CD14-positive monocyte (primary cell): ENCODE measurements around the gene PCDHB9. TPM values are rescaled to one million over a fixed set of nuclear protein-coding genes. Genes with fewer than 3 reads are reported as not detected.
"Not testable (repeated sequence)": the region's sequence is repeated elsewhere in the genome, so short reads cannot be mapped to it uniquely, and the experiment has no call there.

Source experiments
- DNase-seq, 3 donors: peaks; one replicate each; pipeline ENCODE4 v3.0.0-alpha.2; 2011 to 2022
- H2AFZ ChIP-seq: 2 replicates; pipeline ENCODE4 v1.6.0; 2012; ENCODE audit warnings: mild to moderate bottlenecking, low read depth, low read length, inconsistent platforms; ENCODE audit not compliant: insufficient read depth, poor library complexity, severe bottlenecking
- H3K27ac ChIP-seq, 2 donors: 1 replicate in 1 of 2; 2 replicates in 1 of 2; pipeline ENCODE4 v1.5.1; 2012 to 2013; ENCODE audit warnings: low read length in 2 of 2, control low read depth in 1 of 2, inconsistent platforms in 1 of 2, low read depth in 1 of 2, mild to moderate bottlenecking in 1 of 2
- H3K27me3 ChIP-seq, 2 donors: one replicate each; pipeline versions ENCODE4 v1.6.0 to v1.6.1; 2011 to 2013; ENCODE audit warnings: low read length in 2 of 2; ENCODE audit not compliant: control insufficient read depth in 2 of 2, insufficient read depth in 2 of 2
- H3K36me3 ChIP-seq, 2 donors: replicated peaks in 1 of 2; 1 replicate in 1 of 2; 2 replicates in 1 of 2; pipeline versions ENCODE4 v1.5.1 to v1.6.1; 2012 to 2013; ENCODE audit warnings: low read length in 2 of 2, control low read depth in 1 of 2, inconsistent platforms in 1 of 2, mild to moderate bottlenecking in 1 of 2; ENCODE audit not compliant: insufficient read depth in 2 of 2, control insufficient read depth in 1 of 2
- H3K4me1 ChIP-seq, 2 donors: 1 replicate in 1 of 2; 2 replicates in 1 of 2; pipeline versions ENCODE4 v1.5.1 to v1.6.1; 2012 to 2013; ENCODE audit warnings: low read length in 2 of 2, control low read depth in 1 of 2, inconsistent platforms in 1 of 2, mild to moderate bottlenecking in 1 of 2, moderate library complexity in 1 of 2; ENCODE audit not compliant: insufficient read depth in 2 of 2, control insufficient read depth in 1 of 2
- H3K4me2 ChIP-seq: replicated peaks from 2 replicates; pipeline ENCODE3; 2012; ENCODE audit warnings: low read length, moderate library complexity, mild to moderate bottlenecking; ENCODE audit not compliant: poor library complexity, severe bottlenecking; ENCODE audit errors: extremely low read depth
- H3K4me3 ChIP-seq, 3 experiments: fragments of 200-600 bp in 1 of 3; sonication (generic) in 1 of 3; replicated peaks in 1 of 3; 1 replicate in 2 of 3; 2 replicates in 1 of 3; pipeline ENCODE4 v1.5.1; 2011 to 2013; ENCODE audit warnings: low read length in 3 of 3, mild to moderate bottlenecking in 3 of 3, control low read depth in 2 of 3, low read depth in 2 of 3, inconsistent platforms in 1 of 3, moderate library complexity in 1 of 3
- H3K79me2 ChIP-seq: 2 replicates; pipeline ENCODE4 v1.6.0; 2012; ENCODE audit warnings: mild to moderate bottlenecking, control low read depth, inconsistent platforms, low read length, moderate library complexity; ENCODE audit not compliant: insufficient read depth
- H3K9ac ChIP-seq: 2 replicates; pipeline ENCODE4 v1.6.0; 2017; ENCODE audit warnings: low read length, mild to moderate bottlenecking; ENCODE audit not compliant: insufficient read depth, poor library complexity, severe bottlenecking
- H3K9me3 ChIP-seq, 2 donors: replicated peaks in 1 of 2; 1 replicate in 1 of 2; 2 replicates in 1 of 2; pipeline versions ENCODE4 v1.5.1 to v1.6.1; 2012 to 2013; ENCODE audit warnings: low read length in 2 of 2, control low read depth in 1 of 2; ENCODE audit not compliant: control insufficient read depth in 1 of 2, insufficient read depth in 1 of 2
- H4K20me1 ChIP-seq: 2 replicates; pipeline ENCODE4 v1.6.0; 2012; ENCODE audit warnings: mild to moderate bottlenecking, low read length, control low read depth, moderate library complexity; ENCODE audit not compliant: insufficient read depth
- H3K27ac Mint-ChIP-seq, 7 donors: one replicate each; pipeline ENCODE4 v1.8.0; 2020; ENCODE audit warnings: mild to moderate bottlenecking in 7 of 7, mixed read lengths in 7 of 7, moderate library complexity in 6 of 7, inconsistent platforms in 2 of 7
- H3K27me3 Mint-ChIP-seq, 3 donors: one replicate each; pipeline ENCODE4 v1.8.0; 2021 to 2022; ENCODE audit warnings: low read depth in 3 of 3, mild to moderate bottlenecking in 3 of 3, mixed read lengths in 3 of 3, moderate library complexity in 3 of 3, inconsistent platforms in 1 of 3
- H3K36me3 Mint-ChIP-seq, 2 donors: one replicate each; pipeline ENCODE4 v1.8.0; 2020; ENCODE audit warnings: mixed read lengths in 2 of 2, inconsistent platforms in 1 of 2, mild to moderate bottlenecking in 1 of 2
- H3K4me1 Mint-ChIP-seq: one replicate; pipeline ENCODE4 v1.8.0; 2020; ENCODE audit warnings: mild to moderate bottlenecking, mixed read lengths
- H3K4me3 Mint-ChIP-seq, 2 donors: one replicate each; pipeline ENCODE4 v1.8.0; 2020; ENCODE audit warnings: mild to moderate bottlenecking in 2 of 2, mixed read lengths in 2 of 2, moderate library complexity in 1 of 2
- H3K9me3 Mint-ChIP-seq, 7 donors: one replicate each; pipeline ENCODE4 v1.8.0; 2020 to 2022; ENCODE audit warnings: mixed read lengths in 7 of 7, mild to moderate bottlenecking in 6 of 7, moderate library complexity in 6 of 7, inconsistent platforms in 2 of 7
- CTCF ChIP-seq: fragments of 200-600 bp; IDR thresholded peaks from one replicate; pipeline ENCODE4 v1.8.0; 2022; ENCODE audit warnings: antibody characterized with exemption, mild to moderate bottlenecking
- WGBS: methylation state at CpG from one replicate; pipeline ENCODE4 v1.1.5; 2013; ENCODE audit warnings: missing lambda C conversion rate; ENCODE audit not compliant: insufficient coverage; 5-methylcytosine and 5-hydroxymethylcytosine counted together
- intact Hi-C, 2 donors: fragments of 100-400 bp; cut with micrococcal nuclease; formaldehyde crosslinking; loops; one replicate each; pipeline versions ENCODE4 v1.15.0 to v1.15.1; 2023
- polyA plus RNA-seq, 3 donors: library from polyadenylated mRNA; depleted of rRNA in 1 of 3; unstranded in 2 of 3; stranded (reverse) in 1 of 3; fragments of 300-500 nt in 2 of 3; fragments of >200 nt in 1 of 3; fragmentation: Illumina TruSeq in 2 of 3; gene quantifications; 1 replicate in 2 of 3; 2 replicates in 1 of 3; pipeline ENCODE4 v1.2.3, GENCODE V29; 2012 to 2021

The PCDHB9 gene
- polyA plus RNA-seq, 3 donors, result not detected

- Histone ChIP-seq H3K9me3 (peaks cover 48 to 54% of the 10 kb centered on the region in 2 donors), H3K79me2 (no peaks in the 10 kb centered on the region), H3K36me3 (no peaks in the 10 kb centered on the region), H3K4me3 (no peak overlapping the region), H3K27ac (no peak overlapping the region), H3K27me3 (peaks cover 0 to 9% of the 10 kb centered on the region in 2 donors), H3K4me1 (no peaks in the 10 kb centered on the region), H3K4me2 (no peak overlapping the region), H2AFZ (no peak overlapping the region), H4K20me1 (no peaks in the 10 kb centered on the region), H3K9ac (no peak overlapping the region)
- no peaks in the 10 kb centered on the region for H3K4me1 Mint-ChIP-seq
- H3K36me3 Mint-ChIP-seq, result no peaks in the 10 kb centered on the region
- H3K27me3 Mint-ChIP-seq, result peaks cover 4 to 30% (median 25%) of the 10 kb centered on the region in 3 donors
- intact Hi-C loops, result no loop called here
- peak overlapping the region in 1 of 2 donors; percentile 58 for H3K4me3 Mint-ChIP-seq
- no peak for DNase-seq
- TF ChIP-seq CTCF, result no peak
- H3K27ac Mint-ChIP-seq, result no peak overlapping the region
- H3K9me3 Mint-ChIP-seq, result peaks cover 43 to 67% (median 51%) of the 10 kb centered on the region in 7 donors
- WGBS, result 35% methylated on average over 9 of the region's 21 CpGs
These were observed 31.2 kb upstream of the PCDHB9 start for GRCh38 chr5:141155540-141156374.

GRCh38 chr5:141157356-141157755 is 29.6 kb upstream of the PCDHB9 start:
- H3K36me3 Mint-ChIP-seq, H4K20me1 ChIP-seq, H3K36me3 ChIP-seq, H3K27ac Mint-ChIP-seq, intact Hi-C loops, H2AFZ ChIP-seq, H3K79me2 ChIP-seq, H3K4me1 Mint-ChIP-seq, H3K9ac ChIP-seq, DNase-seq, H3K4me1 ChIP-seq, H3K27me3 ChIP-seq, H3K27ac ChIP-seq, H3K4me3 Mint-ChIP-seq, H3K4me3 ChIP-seq, H3K4me2 ChIP-seq: not testable (repeated sequence)
- H3K9me3 Mint-ChIP-seq, result peaks cover 30 to 53% (median 36%) of the 10 kb centered on the region in 7 donors
- 37% methylated on average over 27 of the region's 38 CpGs for WGBS
- H3K27me3 Mint-ChIP-seq, result peaks cover 2 to 20% (median 19%) of the 10 kb centered on the region in 3 donors
- peaks cover 35 to 40% of the 10 kb centered on the region in 2 donors for H3K9me3 ChIP-seq

GRCh38 chr5:141157901-141158300 is 29.1 kb upstream of the PCDHB9 start:
- H3K27me3 ChIP-seq, H3K4me1 ChIP-seq, H3K36me3 Mint-ChIP-seq, H3K79me2 ChIP-seq, intact Hi-C loops, H3K4me1 Mint-ChIP-seq, H3K27ac Mint-ChIP-seq, H3K36me3 ChIP-seq, DNase-seq, H2AFZ ChIP-seq, H3K9ac ChIP-seq, H3K4me3 ChIP-seq, H3K4me2 ChIP-seq, H4K20me1 ChIP-seq, H3K27ac ChIP-seq: not testable (repeated sequence)
- H3K9me3 ChIP-seq, result peaks cover 34 to 38% of the 10 kb centered on the region in 2 donors
- Mint-ChIP-seq H3K27me3 (peaks cover 2 to 19% (median 18%) of the 10 kb centered on the region in 3 donors), H3K9me3 (peaks cover 30 to 53% (median 34%) of the 10 kb centered on the region in 7 donors), H3K4me3 (peak overlapping the region in 1 of 2 donors; percentile 15)
- WGBS, result 39% methylated on average over 20 of the region's 28 CpGs
